ENCODE measurements around the gene CETP. TPM values are rescaled to one million over a fixed set of nuclear protein-coding genes. Genes with fewer than 3 reads are reported as not detected.

CETP gene
- total and polyA plus RNA-seq, 5 donors from 2014 or later = 0.27 TPM; not detected in 4

- Histone ChIP-seq H3K27me3 (ENCODE audit: control insufficient read depth, insufficient read depth, low read length) (no peaks in the 10 kb centered on the region), H3K36me3 (ENCODE audit: control insufficient read depth, insufficient read depth, low read length) (peaks cover 82% of the 10 kb centered on the region)
Measured at GRCh38 chr16:57023541-57024249, 61.9 kb downstream of the CETP start.

GRCh38 chr16:57024894-57025680, 63.3 kb downstream of the CETP start:
- H3K27ac Mint-ChIP-seq = peak overlapping the region; percentile 75 to 95 (median 92)
- H3K4me1 ChIP-seq (ENCODE audit: control insufficient read depth, insufficient read depth, low read length, poor library complexity, severe bottlenecking) = peaks cover 66% of the 10 kb centered on the region
- peaks cover 53% of the 10 kb centered on the region for H3K36me3 Mint-ChIP-seq
- no peaks in the 10 kb centered on the region for H3K9me3 ChIP-seq (ENCODE audit: control insufficient read depth in 2 of 2, low read length in 2 of 2)
- peaks cover 82% of the 10 kb centered on the region for H3K36me3 ChIP-seq (ENCODE audit: control insufficient read depth, insufficient read depth, low read length)
- H3K27ac ChIP-seq (ENCODE audit: insufficient read depth, low read length, poor library complexity, severe bottlenecking) = no peak overlapping the region
- peak overlapping the region in 2 of 4 donors; percentile 21 to 38 for H3K4me3 Mint-ChIP-seq
- no peaks in the 10 kb centered on the region for H3K27me3 Mint-ChIP-seq
- DNase-seq (no peak), ATAC-seq (ENCODE audit: low read depth in 2 of 2) (no peak)
- no peak overlapping the region for H3K4me3 ChIP-seq (ENCODE audit: low read depth, low read length)
- no peaks in the 10 kb centered on the region for H3K9me3 Mint-ChIP-seq
- H3K4me1 Mint-ChIP-seq = peaks cover 8 to 93% (median 52%) of the 10 kb centered on the region in 4 donors
- H3K27me3 ChIP-seq (ENCODE audit: control insufficient read depth, insufficient read depth, low read length) = no peaks in the 10 kb centered on the region

More at GRCh38 chr16:57023541-57024249, 61.9 kb downstream of the CETP start:
- H3K4me3 Mint-ChIP-seq = peak overlapping the region; percentile 64 to 86 (median 73)
- Histone ChIP-seq H3K27ac (ENCODE audit: insufficient read depth, low read length, poor library complexity, severe bottlenecking) (peak overlapping the region; percentile 72), H3K9me3 (ENCODE audit: control insufficient read depth in 2 of 2, low read length in 2 of 2) (no peaks in the 10 kb centered on the region), H3K4me3 (ENCODE audit: low read depth, low read length) (peak overlapping the region; percentile 43), H3K4me1 (ENCODE audit: control insufficient read depth, insufficient read depth, low read length, poor library complexity, severe bottlenecking) (peaks cover 60% of the 10 kb centered on the region)
- peak overlapping the region; percentile 84 to 92 (median 86) for H3K27ac Mint-ChIP-seq
- DNase-seq (peak; percentile 59 to 70 (median 69)), ATAC-seq (ENCODE audit: low read depth in 2 of 2) (peak; percentile 72 to 77)
- peaks cover 8 to 93% (median 58%) of the 10 kb centered on the region in 4 donors for H3K4me1 Mint-ChIP-seq
- no peaks in the 10 kb centered on the region for H3K27me3 Mint-ChIP-seq
- H3K36me3 Mint-ChIP-seq = peaks cover 52% of the 10 kb centered on the region
- no peaks in the 10 kb centered on the region for H3K9me3 Mint-ChIP-seq

GRCh38 chr16:57025941-57026777, 64.4 kb downstream of the CETP start:
- Mint-ChIP-seq H3K27ac (peak overlapping the region; percentile 72 to 94 (median 90)), H3K4me1 (peaks cover 8 to 89% (median 49%) of the 10 kb centered on the region in 4 donors), H3K4me3 (peak overlapping the region in 3 of 4 donors; percentile 3 to 33 (median 24)), H3K27me3 (no peaks in the 10 kb centered on the region), H3K9me3 (no peaks in the 10 kb centered on the region), H3K36me3 (peaks cover 52% of the 10 kb centered on the region)
- H3K4me1 ChIP-seq (ENCODE audit: control insufficient read depth, insufficient read depth, low read length, poor library complexity, severe bottlenecking) = peaks cover 66% of the 10 kb centered on the region
- no peaks in the 10 kb centered on the region for H3K27me3 ChIP-seq (ENCODE audit: control insufficient read depth, insufficient read depth, low read length)
- H3K4me3 ChIP-seq (ENCODE audit: low read depth, low read length) = no peak overlapping the region
- H3K27ac ChIP-seq (ENCODE audit: insufficient read depth, low read length, poor library complexity, severe bottlenecking) = no peak overlapping the region
- ATAC-seq (ENCODE audit: low read depth in 2 of 2) = no peak
- no peak for DNase-seq
- peaks cover 80% of the 10 kb centered on the region for H3K36me3 ChIP-seq (ENCODE audit: control insufficient read depth, insufficient read depth, low read length)
- H3K9me3 ChIP-seq (ENCODE audit: control insufficient read depth in 2 of 2, low read length in 2 of 2) = no peaks in the 10 kb centered on the region

GRCh38 chr16:57026778-57027062, 65.0 kb downstream of the CETP start:
- DNase-seq (no peak), ATAC-seq (ENCODE audit: low read depth in 2 of 2) (no peak)
- Histone ChIP-seq H3K27me3 (ENCODE audit: control insufficient read depth, insufficient read depth, low read length) (no peaks in the 10 kb centered on the region), H3K27ac (ENCODE audit: insufficient read depth, low read length, poor library complexity, severe bottlenecking) (no peak overlapping the region), H3K36me3 (ENCODE audit: control insufficient read depth, insufficient read depth, low read length) (peaks cover 80% of the 10 kb centered on the region), H3K9me3 (ENCODE audit: control insufficient read depth in 2 of 2, low read length in 2 of 2) (no peaks in the 10 kb centered on the region), H3K4me3 (ENCODE audit: low read depth, low read length) (no peak overlapping the region), H3K4me1 (ENCODE audit: control insufficient read depth, insufficient read depth, low read length, poor library complexity, severe bottlenecking) (peaks cover 60% of the 10 kb centered on the region)
- Mint-ChIP-seq H3K27me3 (no peaks in the 10 kb centered on the region), H3K27ac (peak overlapping the region; percentile 72 to 90 (median 89)), H3K9me3 (no peaks in the 10 kb centered on the region), H3K4me3 (peak overlapping the region in 2 of 4 donors; percentile 3 to 33), H3K36me3 (peaks cover 52% of the 10 kb centered on the region), H3K4me1 (peaks cover 8 to 89% (median 49%) of the 10 kb centered on the region in 4 donors)

GRCh38 chr16:57027067-57027466, 65.3 kb downstream of the CETP start:
- H3K36me3 Mint-ChIP-seq = peaks cover 52% of the 10 kb centered on the region
- Histone ChIP-seq H3K36me3 (ENCODE audit: control insufficient read depth, insufficient read depth, low read length) (peaks cover 80% of the 10 kb centered on the region), H3K27ac (ENCODE audit: insufficient read depth, low read length, poor library complexity, severe bottlenecking) (no peak overlapping the region), H3K27me3 (ENCODE audit: control insufficient read depth, insufficient read depth, low read length) (no peaks in the 10 kb centered on the region), H3K4me3 (ENCODE audit: low read depth, low read length) (no peak overlapping the region), H3K9me3 (ENCODE audit: control insufficient read depth in 2 of 2, low read length in 2 of 2) (no peaks in the 10 kb centered on the region), H3K4me1 (ENCODE audit: control insufficient read depth, insufficient read depth, low read length, poor library complexity, severe bottlenecking) (peaks cover 57% of the 10 kb centered on the region)
- H3K4me1 Mint-ChIP-seq = peaks cover 8 to 89% (median 47%) of the 10 kb centered on the region in 4 donors
- H3K9me3 Mint-ChIP-seq = no peaks in the 10 kb centered on the region
- peak overlapping the region in 2 of 4 donors; percentile 3 for H3K4me3 Mint-ChIP-seq
- no peaks in the 10 kb centered on the region for H3K27me3 Mint-ChIP-seq
- ATAC-seq (ENCODE audit: low read depth in 2 of 2) (no peak), DNase-seq (no peak)
- peak overlapping the region; percentile 72 to 90 (median 89) for H3K27ac Mint-ChIP-seq

GRCh38 chr16:57028086-57028485, 66.3 kb downstream of the CETP start:
- Histone ChIP-seq H3K4me3 (ENCODE audit: low read depth, low read length) (no peak overlapping the region), H3K36me3 (ENCODE audit: control insufficient read depth, insufficient read depth, low read length) (peaks cover 81% of the 10 kb centered on the region), H3K27me3 (ENCODE audit: control insufficient read depth, insufficient read depth, low read length) (no peaks in the 10 kb centered on the region), H3K4me1 (ENCODE audit: control insufficient read depth, insufficient read depth, low read length, poor library complexity, severe bottlenecking) (peaks cover 47% of the 10 kb centered on the region), H3K27ac (ENCODE audit: insufficient read depth, low read length, poor library complexity, severe bottlenecking) (no peak overlapping the region), H3K9me3 (ENCODE audit: control insufficient read depth in 2 of 2, low read length in 2 of 2) (no peaks in the 10 kb centered on the region)
- Mint-ChIP-seq H3K4me3 (peak overlapping the region in 2 of 4 donors; percentile 35 to 54), H3K27ac (peak overlapping the region; percentile 45 to 72 (median 71)), H3K36me3 (peaks cover 44% of the 10 kb centered on the region), H3K27me3 (no peaks in the 10 kb centered on the region), H3K9me3 (no peaks in the 10 kb centered on the region), H3K4me1 (peaks cover 6 to 84% (median 37%) of the 10 kb centered on the region in 4 donors)
- DNase-seq = no peak
- no peak for ATAC-seq (ENCODE audit: low read depth in 2 of 2)
